HUES6 (cell line): ENCODE results near the gene ANKRD65.
A peak's percentile ranks its signal among the peaks of the same experiment; 100 is the strongest.

Experiments
- H3K27ac ChIP-seq: 2 replicates; pipeline ENCODE4 v1.7.0; 2013; ENCODE audit warnings: low read depth, mild to moderate bottlenecking, low read length, inconsistent platforms
- H3K27me3 ChIP-seq: 2 replicates; pipeline ENCODE4 v1.6.1; 2013; ENCODE audit warnings: low read length; ENCODE audit not compliant: control insufficient read depth, insufficient read depth
- H3K36me3 ChIP-seq: 2 replicates; pipeline ENCODE4 v1.6.1; 2013; ENCODE audit warnings: low read length; ENCODE audit not compliant: control insufficient read depth, insufficient read depth
- H3K4me1 ChIP-seq: 2 replicates; pipeline ENCODE4 v1.6.1; 2013; ENCODE audit warnings: low read length; ENCODE audit not compliant: control insufficient read depth, insufficient read depth
- H3K4me3 ChIP-seq: 2 replicates; pipeline ENCODE4 v1.5.1; 2013; ENCODE audit warnings: low read depth, low read length
- H3K9ac ChIP-seq: one replicate; pipeline ENCODE4 v1.6.1; 2013; ENCODE audit warnings: mild to moderate bottlenecking, low read length
- H3K9me3 ChIP-seq: 2 replicates; pipeline ENCODE4 v1.6.1; 2013; ENCODE audit warnings: low read depth, low read length; ENCODE audit not compliant: control insufficient read depth, insufficient read depth

Gene ANKRD65

GRCh38 chr1:1399187-1399871 lies 21.7 kb downstream of the ANKRD65 start, which contains the start of gene CCNL2:
CCNL2 (minus strand) TSS chr1:1399335; CDS start chr1:1399306, 29 bp downstream.
- peaks cover 76% of the 10 kb centered on the region for H3K36me3 ChIP-seq
- no peaks in the 10 kb centered on the region for H3K9me3 ChIP-seq
- H3K4me1 ChIP-seq: peaks cover 12% of the 10 kb centered on the region
- peak within 1 kb of the TSS; percentile 100 for H3K9ac ChIP-seq
- peak within 1 kb of the TSS; percentile 99 for H3K4me3 ChIP-seq
- H3K27me3 ChIP-seq: no peaks in the 10 kb centered on the region
- peak within 1 kb of the TSS; percentile 92 for H3K27ac ChIP-seq

- H3K27ac ChIP-seq: peak overlapping the region; percentile 92
- peaks cover 78% of the 10 kb centered on the region for H3K36me3 ChIP-seq
- H3K4me3 ChIP-seq: peak overlapping the region; percentile 99
- no peaks in the 10 kb centered on the region for H3K9me3 ChIP-seq
- peak overlapping the region; percentile 100 for H3K9ac ChIP-seq
- H3K4me1 ChIP-seq: peaks cover 12% of the 10 kb centered on the region
- no peaks in the 10 kb centered on the region for H3K27me3 ChIP-seq
Observed at GRCh38 chr1:1398677-1399186, 22.3 kb downstream of the ANKRD65 start.

GRCh38 chr1:1397839-1398523 lies 23.1 kb downstream of the ANKRD65 start:
- Histone ChIP-seq H3K4me1 (peaks cover 12% of the 10 kb centered on the region), H3K9me3 (no peaks in the 10 kb centered on the region), H3K27ac (peak overlapping the region; percentile 92; the same call in 1 of the 2 replicates), H3K9ac (peak overlapping the region; percentile 100), H3K4me3 (peak overlapping the region; percentile 99), H3K36me3 (peaks cover 79% of the 10 kb centered on the region), H3K27me3 (no peaks in the 10 kb centered on the region)

GRCh38 chr1:1395166-1395565 lies 25.9 kb downstream of the ANKRD65 start:
- no peak overlapping the region for H3K4me3 ChIP-seq
- no peak overlapping the region for H3K27ac ChIP-seq
- H3K9me3 ChIP-seq: no peaks in the 10 kb centered on the region
- no peak overlapping the region for H3K9ac ChIP-seq
- H3K27me3 ChIP-seq: no peaks in the 10 kb centered on the region
- H3K36me3 ChIP-seq: peaks cover 79% of the 10 kb centered on the region
- peaks cover 8% of the 10 kb centered on the region for H3K4me1 ChIP-seq

- Histone ChIP-seq H3K9me3 (no peaks in the 10 kb centered on the region), H3K4me1 (peaks cover 7% of the 10 kb centered on the region), H3K4me3 (no peak overlapping the region), H3K36me3 (peaks cover 86% of the 10 kb centered on the region), H3K27me3 (no peaks in the 10 kb centered on the region), H3K27ac (no peak overlapping the region), H3K9ac (no peak overlapping the region)
Observed at GRCh38 chr1:1394116-1394515, 27.0 kb downstream of the ANKRD65 start.

- Histone ChIP-seq H3K27me3 (no peaks in the 10 kb centered on the region), H3K27ac (no peak overlapping the region), H3K9me3 (no peaks in the 10 kb centered on the region), H3K4me3 (no peak overlapping the region), H3K36me3 (peaks cover 93% of the 10 kb centered on the region), H3K9ac (no peak overlapping the region), H3K4me1 (peaks cover 7% of the 10 kb centered on the region)
Observed at GRCh38 chr1:1393428-1393827, 27.6 kb downstream of the ANKRD65 start.

GRCh38 chr1:1393014-1393413 lies 28.1 kb downstream of the ANKRD65 start:
- no peaks in the 10 kb centered on the region for H3K9me3 ChIP-seq
- H3K4me1 ChIP-seq: peaks cover 3% of the 10 kb centered on the region
- H3K4me3 ChIP-seq: no peak overlapping the region
- H3K9ac ChIP-seq: no peak overlapping the region
- peaks cover 93% of the 10 kb centered on the region for H3K36me3 ChIP-seq
- no peak overlapping the region for H3K27ac ChIP-seq
- no peaks in the 10 kb centered on the region for H3K27me3 ChIP-seq

- peaks cover 97% of the 10 kb centered on the region for H3K36me3 ChIP-seq
Observed at GRCh38 chr1:1391225-1391624, 29.9 kb downstream of the ANKRD65 start.

GRCh38 chr1:1390675-1391074 lies 30.4 kb downstream of the ANKRD65 start:
- Histone ChIP-seq H3K9ac (no peak overlapping the region), H3K27me3 (no peaks in the 10 kb centered on the region), H3K9me3 (no peaks in the 10 kb centered on the region), H3K36me3 (peaks cover 99% of the 10 kb centered on the region), H3K4me1 (no peaks in the 10 kb centered on the region), H3K27ac (no peak overlapping the region), H3K4me3 (no peak overlapping the region)

More at GRCh38 chr1:1391225-1391624, 29.9 kb downstream of the ANKRD65 start:
- H3K4me1 ChIP-seq: no peaks in the 10 kb centered on the region
- H3K4me3 ChIP-seq: no peak overlapping the region
- no peak overlapping the region for H3K27ac ChIP-seq
- H3K27me3 ChIP-seq: no peaks in the 10 kb centered on the region
- no peaks in the 10 kb centered on the region for H3K9me3 ChIP-seq
- H3K9ac ChIP-seq: no peak overlapping the region

GRCh38 chr1:1388078-1388472 lies 33.0 kb downstream of the ANKRD65 start:
- no peak overlapping the region for H3K9ac ChIP-seq
- H3K4me1 ChIP-seq: no peaks in the 10 kb centered on the region
- H3K36me3 ChIP-seq: peaks cover 82% of the 10 kb centered on the region
- no peaks in the 10 kb centered on the region for H3K9me3 ChIP-seq
- no peak overlapping the region for H3K4me3 ChIP-seq
- H3K27me3 ChIP-seq: no peaks in the 10 kb centered on the region
- no peak overlapping the region for H3K27ac ChIP-seq
